Measurements from ENCODE around the gene GNAI3.

Gene GNAI3

DNA sequence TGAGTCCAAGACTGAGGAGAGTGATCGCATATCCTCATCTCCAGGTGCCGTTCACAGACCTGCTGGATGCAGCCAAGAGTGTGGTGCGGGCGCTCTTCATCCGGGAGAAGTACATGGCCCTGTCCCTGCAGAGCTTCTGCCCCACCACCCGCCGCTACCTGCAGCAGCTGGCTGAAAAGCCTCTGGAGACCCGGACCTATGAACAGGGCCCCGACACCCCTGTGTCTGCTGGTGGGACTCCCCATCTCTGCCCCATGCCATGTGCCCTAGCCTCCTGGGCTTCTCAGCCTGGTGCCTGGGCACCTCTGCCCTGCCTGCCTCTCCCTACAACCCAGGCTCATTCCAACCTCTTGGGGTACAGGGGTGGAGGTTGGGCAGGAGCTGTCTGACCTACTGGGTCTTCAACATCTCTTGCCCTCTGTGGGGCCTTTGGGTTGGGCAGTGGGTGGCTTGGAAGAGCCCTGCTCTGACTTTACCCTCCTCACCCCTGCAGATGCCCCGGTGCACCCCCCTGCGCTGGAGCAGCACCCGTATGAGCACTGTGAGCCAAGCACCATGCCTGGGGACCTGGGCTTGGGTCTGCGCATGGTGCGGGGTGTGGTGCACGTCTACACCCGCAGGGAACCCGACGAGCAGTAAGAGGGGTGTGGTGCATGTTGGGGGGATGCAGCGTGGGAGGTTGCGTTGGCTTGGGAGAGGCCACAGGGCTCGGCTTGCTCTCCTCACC, 78.4 kb downstream of the GNAI3 start:
- TF ChIP-seq, protein P1, sequence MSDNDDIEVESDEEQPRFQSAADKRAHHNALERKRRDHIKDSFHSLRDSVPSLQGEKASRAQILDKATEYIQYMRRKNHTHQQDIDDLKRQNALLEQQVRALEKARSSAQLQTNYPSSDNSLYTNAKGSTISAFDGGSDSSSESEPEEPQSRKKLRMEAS (IDR thresholded peaks at IDR 0.05; ENCODE audit: low read depth, low read length) = no peak
- TF ChIP-seq, protein P2, sequence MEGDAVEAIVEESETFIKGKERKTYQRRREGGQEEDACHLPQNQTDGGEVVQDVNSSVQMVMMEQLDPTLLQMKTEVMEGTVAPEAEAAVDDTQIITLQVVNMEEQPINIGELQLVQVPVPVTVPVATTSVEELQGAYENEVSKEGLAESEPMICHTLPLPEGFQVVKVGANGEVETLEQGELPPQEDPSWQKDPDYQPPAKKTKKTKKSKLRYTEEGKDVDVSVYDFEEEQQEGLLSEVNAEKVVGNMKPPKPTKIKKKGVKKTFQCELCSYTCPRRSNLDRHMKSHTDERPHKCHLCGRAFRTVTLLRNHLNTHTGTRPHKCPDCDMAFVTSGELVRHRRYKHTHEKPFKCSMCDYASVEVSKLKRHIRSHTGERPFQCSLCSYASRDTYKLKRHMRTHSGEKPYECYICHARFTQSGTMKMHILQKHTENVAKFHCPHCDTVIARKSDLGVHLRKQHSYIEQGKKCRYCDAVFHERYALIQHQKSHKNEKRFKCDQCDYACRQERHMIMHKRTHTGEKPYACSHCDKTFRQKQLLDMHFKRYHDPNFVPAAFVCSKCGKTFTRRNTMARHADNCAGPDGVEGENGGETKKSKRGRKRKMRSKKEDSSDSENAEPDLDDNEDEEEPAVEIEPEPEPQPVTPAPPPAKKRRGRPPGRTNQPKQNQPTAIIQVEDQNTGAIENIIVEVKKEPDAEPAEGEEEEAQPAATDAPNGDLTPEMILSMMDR (IDR thresholded peaks at IDR 0.05; ENCODE audit: low read depth, low read length) = no peak
- TF ChIP-seq POLR2A (IDR thresholded peaks at IDR 0.05; ENCODE audit: extremely low read depth, insufficient read length) (no peak), MYC (IDR thresholded peaks at IDR 0.05; ENCODE audit: low read depth, low read length) (no peak)
- no peak for DNase-seq (ENCODE audit: low read depth)
- no peak overlapping the region for H3K4me3 ChIP-seq (ENCODE audit: low read depth, low read length)

DNA sequence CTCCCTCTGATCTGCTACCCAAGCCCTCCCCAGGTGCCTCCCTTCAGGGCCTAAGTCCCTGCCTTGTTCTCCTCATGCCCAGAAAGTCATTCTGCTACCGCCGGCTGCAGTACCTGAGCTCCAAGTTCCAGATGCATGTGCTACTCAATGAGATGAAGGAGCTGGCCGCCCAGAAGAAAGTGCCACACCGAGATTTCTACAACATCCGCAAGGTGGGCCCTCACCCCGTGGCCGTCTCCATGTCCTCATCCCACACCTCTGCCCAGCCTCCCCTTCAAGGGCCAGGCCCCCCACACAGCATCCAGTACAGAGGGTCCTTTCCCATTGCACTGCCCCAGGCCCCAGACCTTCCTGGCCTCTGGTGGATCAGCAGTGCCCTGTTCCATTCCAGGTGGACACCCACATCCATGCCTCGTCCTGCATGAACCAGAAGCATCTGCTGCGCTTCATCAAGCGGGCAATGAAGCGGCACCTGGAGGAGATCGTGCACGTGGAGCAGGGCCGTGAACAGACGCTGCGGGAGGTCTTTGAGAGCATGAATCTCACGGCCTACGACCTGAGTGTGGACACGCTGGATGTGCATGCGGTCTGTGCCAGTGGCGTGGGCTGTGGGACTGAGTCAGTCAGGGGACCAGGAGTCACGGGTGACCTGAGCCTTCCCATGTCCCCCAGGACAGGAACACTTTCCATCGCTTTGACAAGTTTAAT, 79.4 kb downstream of the GNAI3 start:
- DNase-seq (ENCODE audit: low read depth) = no peak
- no peak for TF ChIP-seq MYC (IDR thresholded peaks at IDR 0.05; ENCODE audit: low read depth, low read length)
- no peak for TF ChIP-seq POLR2A (IDR thresholded peaks at IDR 0.05; ENCODE audit: extremely low read depth, insufficient read length)

DNA sequence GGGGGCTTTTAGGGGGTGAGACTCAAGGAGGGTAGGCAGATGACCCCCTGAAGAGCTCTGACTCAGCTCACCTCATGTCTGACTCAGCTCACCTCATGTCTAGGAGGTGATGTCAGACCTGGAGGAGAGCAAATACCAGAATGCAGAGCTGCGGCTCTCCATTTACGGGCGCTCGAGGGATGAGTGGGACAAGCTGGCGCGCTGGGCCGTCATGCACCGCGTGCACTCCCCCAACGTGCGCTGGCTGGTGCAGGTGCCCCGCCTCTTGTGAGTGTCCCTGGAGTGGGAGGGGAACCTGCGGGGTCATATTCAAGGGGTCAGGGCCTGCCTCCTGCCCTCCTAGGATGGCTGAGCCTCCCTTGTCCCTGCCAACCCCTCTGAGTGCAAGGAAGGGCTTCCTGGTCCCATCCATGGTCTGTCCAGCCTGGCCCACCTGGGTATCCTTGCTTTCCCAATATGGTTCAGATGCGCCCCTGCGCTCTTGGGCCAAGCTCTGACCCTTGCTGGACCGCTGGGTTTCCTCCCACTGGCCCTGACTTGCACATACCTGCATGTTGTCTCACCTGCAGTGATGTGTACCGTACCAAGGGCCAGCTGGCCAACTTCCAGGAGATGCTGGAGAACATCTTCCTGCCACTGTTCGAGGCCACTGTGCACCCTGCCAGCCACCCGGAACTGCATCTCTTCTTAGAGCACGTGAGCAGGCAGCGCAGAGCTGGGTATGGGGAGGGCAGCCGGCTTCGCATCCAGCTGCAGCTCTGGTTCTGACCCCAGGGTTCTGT, 80.3 kb downstream of the GNAI3 start:
- no peak overlapping the region for H3K4me3 ChIP-seq (ENCODE audit: low read depth, low read length)
- TF ChIP-seq, protein P1 (IDR thresholded peaks at IDR 0.05; ENCODE audit: low read depth, low read length) = no peak
- no peak for TF ChIP-seq POLR2A (IDR thresholded peaks at IDR 0.05; ENCODE audit: extremely low read depth, insufficient read length)
- TF ChIP-seq MYC (IDR thresholded peaks at IDR 0.05; ENCODE audit: low read depth, low read length) = no peak
- TF ChIP-seq, protein P2 (IDR thresholded peaks at IDR 0.05; ENCODE audit: low read depth, low read length) = no peak
- DNase-seq (ENCODE audit: low read depth) = no peak

More for the DNA sequence above, 79.4 kb downstream of the GNAI3 start:
- no peak overlapping the region for H3K4me3 ChIP-seq (ENCODE audit: low read depth, low read length)

DNA sequence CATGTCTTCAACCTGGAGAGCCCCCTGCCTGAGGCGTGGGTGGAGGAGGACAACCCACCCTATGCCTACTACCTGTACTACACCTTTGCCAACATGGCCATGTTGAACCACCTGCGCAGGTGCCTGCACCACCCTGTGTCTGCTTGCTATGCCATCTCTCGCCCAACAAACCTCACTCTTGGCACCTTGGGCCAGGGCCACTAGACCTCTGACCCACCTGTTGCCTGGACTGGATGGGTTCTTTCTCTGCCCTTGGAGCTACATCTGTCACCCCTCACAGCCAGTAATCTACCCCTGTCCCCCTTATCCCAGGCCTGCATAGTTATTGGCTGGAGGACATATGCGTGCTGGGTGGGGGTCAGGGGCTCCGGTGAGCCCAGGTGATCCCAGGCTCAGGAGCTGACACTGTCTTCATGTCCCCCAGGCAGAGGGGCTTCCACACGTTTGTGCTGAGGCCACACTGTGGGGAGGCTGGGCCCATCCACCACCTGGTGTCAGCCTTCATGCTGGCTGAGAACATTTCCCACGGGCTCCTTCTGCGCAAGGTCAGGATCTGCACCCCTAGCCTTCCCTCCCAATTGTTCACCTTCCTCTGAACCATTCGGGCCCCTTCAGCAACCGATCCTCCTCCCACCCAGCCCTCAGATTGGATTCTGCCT, 81.1 kb downstream of the GNAI3 start:
- H3K4me3 ChIP-seq (ENCODE audit: low read depth, low read length) = no peak overlapping the region
- DNase-seq (ENCODE audit: low read depth) = no peak
- TF ChIP-seq, protein P1 (IDR thresholded peaks at IDR 0.05; ENCODE audit: low read depth, low read length) = no peak
- TF ChIP-seq POLR2A (IDR thresholded peaks at IDR 0.05; ENCODE audit: extremely low read depth, insufficient read length) = no peak
- TF ChIP-seq MYC (IDR thresholded peaks at IDR 0.05; ENCODE audit: low read depth, low read length) = no peak
- TF ChIP-seq, protein P2 (IDR thresholded peaks at IDR 0.05; ENCODE audit: low read depth, low read length) = no peak

DNA sequence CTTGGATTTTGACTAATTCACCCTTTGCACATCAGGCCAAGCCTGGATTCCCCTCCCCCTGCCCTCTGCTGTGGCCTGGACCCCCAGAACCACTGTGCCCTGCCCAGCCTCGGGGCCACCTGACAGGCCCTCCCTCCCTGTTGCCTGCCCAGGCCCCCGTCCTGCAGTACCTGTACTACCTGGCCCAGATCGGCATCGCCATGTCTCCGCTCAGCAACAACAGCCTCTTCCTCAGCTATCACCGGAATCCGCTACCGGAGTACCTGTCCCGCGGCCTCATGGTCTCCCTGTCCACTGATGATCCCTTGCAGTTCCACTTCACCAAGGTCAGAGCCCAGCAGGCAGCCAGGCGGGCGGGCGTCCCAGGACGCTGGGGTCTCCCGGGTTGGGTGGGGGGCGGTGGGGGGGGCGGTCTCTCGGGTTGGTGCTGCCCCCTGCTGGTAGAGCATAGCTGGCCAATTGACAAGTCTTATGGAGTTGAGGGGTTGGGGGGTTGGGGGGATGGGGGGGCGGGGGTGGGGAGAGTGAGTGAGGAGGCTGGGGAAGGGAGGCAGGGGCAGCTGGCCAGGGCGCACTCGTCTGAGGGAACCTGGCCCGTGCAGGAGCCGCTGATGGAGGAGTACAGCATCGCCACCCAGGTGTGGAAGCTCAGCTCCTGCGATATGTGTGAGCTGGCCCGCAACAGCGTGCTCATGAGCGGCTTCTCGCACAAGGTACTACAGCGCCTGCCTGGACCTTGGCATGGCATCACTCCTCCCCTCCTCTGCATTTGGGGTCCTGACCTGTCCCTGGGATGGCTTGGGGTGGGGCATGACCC, 81.9 kb downstream of the GNAI3 start:
- DNase-seq (ENCODE audit: low read depth) = no peak
- H3K4me3 ChIP-seq (ENCODE audit: low read depth, low read length) = no peak overlapping the region
- TF ChIP-seq MYC (IDR thresholded peaks at IDR 0.05; ENCODE audit: low read depth, low read length) (no peak), POLR2A (IDR thresholded peaks at IDR 0.05; ENCODE audit: extremely low read depth, insufficient read length) (no peak)
- TF ChIP-seq, protein P1 (IDR thresholded peaks at IDR 0.05; ENCODE audit: low read depth, low read length) = no peak
- TF ChIP-seq, protein P2 (IDR thresholded peaks at IDR 0.05; ENCODE audit: low read depth, low read length) = no peak
